Neural cell (in vitro differentiated cells): ENCODE measurements around the gene NGF.

Experiments used
- EP300 ChIP-seq: fragments of 450-650 bp; conservative IDR thresholded peaks from 2 replicates; pipeline ENCODE4 v1.6.1; 2014; ENCODE audit warnings: antibody characterized with exemption, mild to moderate bottlenecking, moderate library complexity; ENCODE audit not compliant: poor library complexity, severe bottlenecking
- POLR2AphosphoS5 ChIP-seq: IDR thresholded peaks from 2 replicates; pipeline ENCODE4 v1.6.1; 2012
- TF ChIP-seq, protein P1 (sequence below): fragments of 450-650 bp; IDR thresholded peaks from 2 replicates; pipeline ENCODE4 v1.5.1; 2014; ENCODE audit warnings: antibody characterized with exemption, mild to moderate bottlenecking, moderate library complexity; ENCODE audit not compliant: poor library complexity, severe bottlenecking

- TF ChIP-seq, protein P1, sequence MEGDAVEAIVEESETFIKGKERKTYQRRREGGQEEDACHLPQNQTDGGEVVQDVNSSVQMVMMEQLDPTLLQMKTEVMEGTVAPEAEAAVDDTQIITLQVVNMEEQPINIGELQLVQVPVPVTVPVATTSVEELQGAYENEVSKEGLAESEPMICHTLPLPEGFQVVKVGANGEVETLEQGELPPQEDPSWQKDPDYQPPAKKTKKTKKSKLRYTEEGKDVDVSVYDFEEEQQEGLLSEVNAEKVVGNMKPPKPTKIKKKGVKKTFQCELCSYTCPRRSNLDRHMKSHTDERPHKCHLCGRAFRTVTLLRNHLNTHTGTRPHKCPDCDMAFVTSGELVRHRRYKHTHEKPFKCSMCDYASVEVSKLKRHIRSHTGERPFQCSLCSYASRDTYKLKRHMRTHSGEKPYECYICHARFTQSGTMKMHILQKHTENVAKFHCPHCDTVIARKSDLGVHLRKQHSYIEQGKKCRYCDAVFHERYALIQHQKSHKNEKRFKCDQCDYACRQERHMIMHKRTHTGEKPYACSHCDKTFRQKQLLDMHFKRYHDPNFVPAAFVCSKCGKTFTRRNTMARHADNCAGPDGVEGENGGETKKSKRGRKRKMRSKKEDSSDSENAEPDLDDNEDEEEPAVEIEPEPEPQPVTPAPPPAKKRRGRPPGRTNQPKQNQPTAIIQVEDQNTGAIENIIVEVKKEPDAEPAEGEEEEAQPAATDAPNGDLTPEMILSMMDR, result no peak
- TF ChIP-seq POLR2AphosphoS5, result no peak
- no peak for TF ChIP-seq EP300
Observed at GRCh38 chr1:115240297-115240696, 97.8 kb downstream of the NGF start.
